ENCODE results near the gene MC4R. TPM values are rescaled to one million over a fixed set of nuclear protein-coding genes. Genes with fewer than 3 reads are reported as not detected.

MC4R gene
- total RNA-seq, 1 donor from 2014 or later = 0.21 TPM

DNA sequence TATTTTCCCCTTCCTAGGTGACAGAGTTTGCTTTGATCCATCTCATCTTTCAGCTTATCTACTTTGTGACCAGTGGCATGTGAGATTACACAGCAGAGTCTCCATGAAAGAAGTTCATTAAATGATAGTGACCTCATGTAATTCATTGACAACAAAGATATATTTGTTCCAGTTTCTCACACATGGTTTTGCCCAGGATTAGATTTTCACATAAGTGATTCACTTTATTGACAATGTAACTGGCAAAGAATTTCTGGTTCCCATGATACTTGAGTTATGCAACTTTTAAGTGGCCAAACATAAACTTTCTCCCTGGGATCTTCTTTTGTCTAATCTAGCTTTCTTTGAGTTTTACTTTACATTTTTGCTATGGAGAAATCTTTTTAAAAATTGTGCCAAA lies 50.0 kb downstream of the MC4R start:
- no peak for DNase-seq
